Loucy (cell line): Measurements from ENCODE around the gene ERP27.
A peak's percentile ranks its signal among the peaks of the same experiment; 100 is the strongest.

Experiments
- H2AFZ ChIP-seq: fragments of 200-600 bp; sonication (generic); 2 replicates; pipeline ENCODE4 v1.6.0; 2016; ENCODE audit warnings: antibody characterized with exemption, mild to moderate bottlenecking, low read length, moderate library complexity
- H3F3A ChIP-seq: fragments of 200-600 bp; 2 replicates; pipeline ENCODE4 v1.6.0; 2016; ENCODE audit warnings: antibody characterized with exemption, low read depth, mild to moderate bottlenecking
- H3K27me3 ChIP-seq: fragments of 200-600 bp; sonication (generic); 2 replicates; pipeline ENCODE4 v1.6.1; 2014; ENCODE audit warnings: low read length, mild to moderate bottlenecking; ENCODE audit not compliant: insufficient read depth, poor library complexity, severe bottlenecking
- H3K36me3 ChIP-seq: fragments of 200-600 bp; sonication (generic); 2 replicates; pipeline ENCODE4 v1.6.1; 2016; ENCODE audit warnings: low read length; ENCODE audit not compliant: insufficient read depth
- H3K4me1 ChIP-seq: fragments of 200-600 bp; sonication (generic); 2 replicates; pipeline ENCODE4 v1.5.1; 2014; ENCODE audit warnings: low read length, mild to moderate bottlenecking; ENCODE audit not compliant: insufficient read depth, poor library complexity, severe bottlenecking
- H3K4me2 ChIP-seq: fragments of 200-600 bp; sonication (generic); 2 replicates; pipeline ENCODE4 v1.6.0; 2014; ENCODE audit warnings: antibody characterized with exemption, low read length, low read depth, mild to moderate bottlenecking; ENCODE audit not compliant: poor library complexity, severe bottlenecking
- H3K4me3 ChIP-seq: fragments of 200-600 bp; sonication (generic); 2 replicates; pipeline ENCODE4 v1.5.1; 2014; ENCODE audit warnings: low read length, mild to moderate bottlenecking, mixed read lengths; ENCODE audit not compliant: poor library complexity, severe bottlenecking
- H3K79me2 ChIP-seq: fragments of 200-600 bp; sonication (generic); 2 replicates; pipeline ENCODE4 v1.6.1; 2014; ENCODE audit warnings: low read length; ENCODE audit not compliant: insufficient read depth
- H3K9ac ChIP-seq: fragments of 200-600 bp; sonication (generic); 2 replicates; pipeline ENCODE4 v1.6.0; 2014; ENCODE audit warnings: mild to moderate bottlenecking, low read depth, low read length, moderate library complexity; ENCODE audit not compliant: poor library complexity, severe bottlenecking
- H3K9me2 ChIP-seq: fragments of 200-600 bp; sonication (generic); replicated peaks from 2 replicates; pipeline ENCODE4 v1.6.1; 2016; ENCODE audit warnings: low read depth, low read length, mixed read lengths
- H3K9me3 ChIP-seq: fragments of 200-600 bp; sonication (generic); 2 replicates; pipeline ENCODE4 v1.6.1; 2014; ENCODE audit warnings: mild to moderate bottlenecking, antibody characterized with exemption, low read length, low read depth; ENCODE audit not compliant: insufficient read depth
- H4K20me1 ChIP-seq: fragments of 200-600 bp; sonication (generic); 2 replicates; pipeline ENCODE4 v1.6.0; 2014; ENCODE audit warnings: antibody characterized with exemption, low read length, mild to moderate bottlenecking; ENCODE audit not compliant: insufficient read depth, poor library complexity, severe bottlenecking
- CTCF ChIP-seq: fragments of 200-600 bp; sonication (generic); conservative IDR thresholded peaks from 2 replicates; pipeline ENCODE4 v1.5.1; 2014; ENCODE audit warnings: mild to moderate bottlenecking, antibody characterized with exemption, low read length
- EZH2phosphoT487 ChIP-seq: fragments of 200-600 bp; IDR thresholded peaks from 2 replicates; pipeline ENCODE4 v1.6.1; 2018; ENCODE audit warnings: antibody characterized with exemption, mild to moderate bottlenecking, moderate library complexity, borderline replicate concordance

Gene ERP27

DNA sequence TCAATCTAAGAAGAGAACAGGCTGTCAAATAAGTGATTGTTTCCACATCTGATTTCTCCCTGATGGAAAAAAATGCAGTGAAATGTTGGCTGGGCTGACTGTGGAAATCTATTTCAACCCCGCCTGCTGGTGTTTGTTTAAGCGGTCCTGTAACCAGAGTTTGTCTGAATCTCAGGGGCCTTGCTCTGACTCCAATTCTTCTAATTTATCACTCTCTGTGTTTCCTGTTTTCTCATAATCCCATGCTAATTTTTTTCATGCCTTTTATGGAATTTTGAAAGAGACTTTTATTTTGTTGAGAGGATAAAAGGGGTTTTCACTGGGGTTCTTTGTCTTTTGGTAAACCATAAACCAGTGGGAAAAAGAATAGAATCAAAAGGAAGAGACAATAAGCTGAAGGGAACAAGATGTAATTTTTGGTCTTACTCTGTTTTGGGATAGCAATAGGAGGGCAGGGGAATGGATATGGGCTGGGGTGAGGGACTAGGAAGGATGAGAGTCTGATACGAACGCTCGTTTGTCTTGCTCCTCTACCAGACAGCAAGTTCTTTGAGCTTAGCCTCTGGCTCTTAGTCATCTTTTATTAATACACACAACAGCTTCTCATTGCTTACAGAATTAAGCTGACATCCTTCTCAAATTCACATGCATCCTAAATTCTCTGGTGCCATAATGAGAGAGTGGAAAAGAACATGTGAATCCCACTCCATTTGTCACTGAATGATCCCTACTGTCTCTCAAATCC lies 44.7 kb downstream of the ERP27 start:
- no peaks in the 10 kb centered on the region for H3K9me2 ChIP-seq
- no peaks in the 10 kb centered on the region for H3K79me2 ChIP-seq
- no peak overlapping the region for H3K9ac ChIP-seq
- no peaks in the 10 kb centered on the region for H4K20me1 ChIP-seq
- no peak overlapping the region for H3K4me3 ChIP-seq
- no peaks in the 10 kb centered on the region for H3K4me1 ChIP-seq
- TF ChIP-seq CTCF (no peak), EZH2phosphoT487 (no peak)
- no peaks in the 10 kb centered on the region for H3F3A ChIP-seq
- no peak overlapping the region for H3K4me2 ChIP-seq
- H3K27me3 ChIP-seq, result no peaks in the 10 kb centered on the region
- no peaks in the 10 kb centered on the region for H3K9me3 ChIP-seq
- no peak overlapping the region for H2AFZ ChIP-seq
- no peaks in the 10 kb centered on the region for H3K36me3 ChIP-seq

DNA sequence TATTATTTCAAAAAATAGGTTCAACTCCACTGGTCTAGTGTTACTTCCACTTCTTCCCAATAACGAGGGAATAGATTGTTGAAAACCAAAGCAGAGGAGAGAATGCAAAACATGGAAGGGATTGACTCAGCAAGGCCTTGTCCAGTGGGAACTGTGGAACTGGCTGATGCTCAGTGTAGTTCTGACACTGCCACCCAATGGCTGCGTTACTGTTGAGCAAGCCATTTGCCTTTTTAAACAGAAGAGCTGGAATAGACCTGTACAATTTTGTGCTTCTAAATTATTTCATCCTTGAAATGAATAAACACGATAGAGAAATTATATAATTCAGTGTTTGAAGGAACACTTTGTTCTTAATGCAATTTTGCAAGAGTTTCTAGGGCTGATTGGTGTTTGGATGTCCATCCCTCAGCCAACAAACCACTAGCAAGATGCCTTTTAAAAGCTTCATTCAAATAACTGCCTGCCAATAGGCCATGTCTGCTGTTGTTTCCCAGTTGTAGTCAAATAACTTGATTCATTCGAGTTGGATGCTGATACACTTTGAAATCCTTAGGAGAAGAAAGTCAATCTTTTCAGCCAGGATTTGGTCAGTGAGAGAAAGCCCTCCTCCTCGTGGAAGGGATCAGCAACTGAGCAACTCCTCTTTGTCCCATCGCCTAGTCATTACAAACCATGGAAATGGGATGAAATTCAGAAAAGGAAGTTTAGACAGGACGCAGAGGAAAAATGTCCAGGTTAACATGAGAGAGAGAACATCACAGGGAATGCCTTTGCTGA lies 45.4 kb downstream of the ERP27 start:
- TF ChIP-seq EZH2phosphoT487 (no peak), CTCF (peak; percentile 60)
- Histone ChIP-seq H3K4me1 (no peaks in the 10 kb centered on the region), H3F3A (no peaks in the 10 kb centered on the region), H3K9ac (no peak overlapping the region), H3K9me3 (no peaks in the 10 kb centered on the region), H3K36me3 (no peaks in the 10 kb centered on the region), H3K4me2 (no peak overlapping the region), H2AFZ (no peak overlapping the region), H3K27me3 (no peaks in the 10 kb centered on the region), H3K9me2 (no peaks in the 10 kb centered on the region), H3K4me3 (no peak overlapping the region), H3K79me2 (no peaks in the 10 kb centered on the region), H4K20me1 (no peaks in the 10 kb centered on the region)

- H3K27me3 ChIP-seq, result no peaks in the 10 kb centered on the region
- TF ChIP-seq EZH2phosphoT487 (no peak), CTCF (no peak)
- no peaks in the 10 kb centered on the region for H3K36me3 ChIP-seq
- H3K4me2 ChIP-seq, result no peak overlapping the region
- no peaks in the 10 kb centered on the region for H3K9me2 ChIP-seq
- no peaks in the 10 kb centered on the region for H3K9me3 ChIP-seq
- H3K79me2 ChIP-seq, result no peaks in the 10 kb centered on the region
- H4K20me1 ChIP-seq, result no peaks in the 10 kb centered on the region
- H3K9ac ChIP-seq, result no peak overlapping the region
- no peak overlapping the region for H2AFZ ChIP-seq
- H3K4me1 ChIP-seq, result peaks cover under 1% of the 10 kb centered on the region
- H3K4me3 ChIP-seq, result no peak overlapping the region
- H3F3A ChIP-seq, result no peaks in the 10 kb centered on the region
Observed at GRCh38 chr12:14890701-14891100, 47.6 kb downstream of the ERP27 start.
